Measurements from ENCODE around the gene ZNF286A.
"Not testable (repeated sequence)": the region's sequence is repeated elsewhere in the genome, so short reads cannot be mapped to it uniquely, and the experiment has no call there.

ZNF286A gene

GRCh38 chr17:15698967-15699366 is 585 bp upstream of the ZNF286A start:
- not testable (repeated sequence) for DNase-seq (ENCODE audit: low read depth in 2 of 2)

GRCh38 chr17:15699937-15700336 is 385 bp downstream of the ZNF286A start:
- DNase-seq (ENCODE audit: low read depth in 2 of 2) = not testable (repeated sequence)

DNA sequence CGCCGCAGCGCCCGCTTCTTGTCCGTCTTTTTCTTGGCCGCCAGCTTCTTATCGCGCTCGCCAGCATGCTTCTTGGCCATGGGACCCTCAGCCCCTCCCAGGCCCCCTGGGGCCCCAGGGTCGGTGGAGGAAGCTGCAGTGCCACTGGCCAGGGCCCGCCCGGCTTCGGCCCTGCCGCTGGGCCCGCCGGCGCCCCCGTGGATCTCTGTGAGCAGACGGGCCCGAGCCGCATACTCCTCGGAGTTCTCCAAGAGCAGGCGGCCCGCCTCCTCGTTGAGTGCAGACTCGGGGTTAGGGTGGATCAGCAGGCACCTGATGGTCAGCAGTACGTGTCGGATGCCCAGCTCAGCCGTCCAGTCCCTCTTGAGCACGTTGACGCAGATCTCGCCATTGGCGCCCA is 4.7 kb downstream of the ZNF286A start:
- not testable (repeated sequence) for DNase-seq (ENCODE audit: low read depth in 2 of 2)

DNA sequence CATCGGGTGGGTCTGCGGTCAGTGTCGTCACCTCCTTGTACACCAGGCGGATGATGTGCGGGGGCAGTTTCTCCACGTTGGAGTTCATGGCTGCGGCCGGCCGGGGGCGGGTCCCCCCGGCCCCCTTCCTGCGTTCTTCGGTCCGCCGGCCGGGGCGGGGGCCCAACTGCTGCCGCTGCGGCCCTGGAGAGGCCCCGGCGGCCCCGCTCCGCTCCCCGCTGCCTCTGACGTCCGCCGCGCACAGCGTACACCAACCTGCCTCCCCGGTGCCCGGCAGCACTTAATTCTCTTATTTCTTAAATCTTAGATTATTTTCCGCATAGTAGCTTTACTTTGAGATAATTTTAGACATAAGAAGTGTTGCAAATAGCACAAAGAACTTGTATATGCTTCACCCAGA is 5.3 kb downstream of the ZNF286A start:
- DNase-seq (ENCODE audit: low read depth in 2 of 2) = not testable (repeated sequence)

GRCh38 chr17:15708879-15709278 is 9.3 kb downstream of the ZNF286A start:
- not testable (repeated sequence) for DNase-seq (ENCODE audit: low read depth in 2 of 2)

- DNase-seq (ENCODE audit: low read depth in 2 of 2) = not testable (repeated sequence)
These were observed 17.3 kb downstream of the ZNF286A start for GRCh38 chr17:15716601-15717563.

- not testable (repeated sequence) for DNase-seq (ENCODE audit: low read depth in 2 of 2)
These were observed 31.0 kb downstream of the ZNF286A start for GRCh38 chr17:15730535-15730934.

GRCh38 chr17:15731900-15732299 is 32.3 kb downstream of the ZNF286A start, which contains the start of gene TBC1D26:
Gene TBC1D26 (plus strand): TSS chr17:15732283. CDS start chr17:15735349, 3,066 bp downstream.
- DNase-seq (ENCODE audit: low read depth in 2 of 2) = not testable (repeated sequence)

- not testable (repeated sequence) for DNase-seq (ENCODE audit: low read depth in 2 of 2)
These were observed 33.7 kb downstream of the ZNF286A start for GRCh38 chr17:15733174-15733789.

DNA sequence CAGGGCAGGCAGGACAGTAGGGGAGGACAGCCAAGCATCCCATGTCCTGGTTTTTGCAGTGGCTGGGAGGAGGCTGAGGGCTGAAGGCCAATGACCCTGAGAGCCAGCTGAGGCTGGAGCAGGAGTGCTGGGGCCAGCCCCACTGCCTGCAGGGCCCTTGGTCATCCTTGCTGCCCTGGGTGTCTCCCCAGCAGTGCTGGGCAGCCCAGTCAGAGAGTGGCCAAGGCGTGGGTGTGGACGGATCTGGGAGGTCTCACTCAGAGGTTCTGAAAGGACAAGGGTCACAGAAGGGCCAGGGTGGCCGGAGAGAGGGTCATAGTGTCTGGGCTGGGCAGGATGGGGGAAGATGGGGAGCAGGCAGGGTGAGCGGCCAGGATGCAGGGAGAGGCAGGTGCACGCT is 37.0 kb downstream of the ZNF286A start:
- DNase-seq (ENCODE audit: low read depth in 2 of 2) = not testable (repeated sequence)

- DNase-seq (ENCODE audit: low read depth in 2 of 2) = no peak
These were observed 38.5 kb downstream of the ZNF286A start for GRCh38 chr17:15738066-15738465.

GRCh38 chr17:15739259-15739658 is 39.7 kb downstream of the ZNF286A start:
- not testable (repeated sequence) for DNase-seq (ENCODE audit: low read depth in 2 of 2)

GRCh38 chr17:15740041-15740440 is 40.5 kb downstream of the ZNF286A start:
- DNase-seq (ENCODE audit: low read depth in 2 of 2) = not testable (repeated sequence)

DNA sequence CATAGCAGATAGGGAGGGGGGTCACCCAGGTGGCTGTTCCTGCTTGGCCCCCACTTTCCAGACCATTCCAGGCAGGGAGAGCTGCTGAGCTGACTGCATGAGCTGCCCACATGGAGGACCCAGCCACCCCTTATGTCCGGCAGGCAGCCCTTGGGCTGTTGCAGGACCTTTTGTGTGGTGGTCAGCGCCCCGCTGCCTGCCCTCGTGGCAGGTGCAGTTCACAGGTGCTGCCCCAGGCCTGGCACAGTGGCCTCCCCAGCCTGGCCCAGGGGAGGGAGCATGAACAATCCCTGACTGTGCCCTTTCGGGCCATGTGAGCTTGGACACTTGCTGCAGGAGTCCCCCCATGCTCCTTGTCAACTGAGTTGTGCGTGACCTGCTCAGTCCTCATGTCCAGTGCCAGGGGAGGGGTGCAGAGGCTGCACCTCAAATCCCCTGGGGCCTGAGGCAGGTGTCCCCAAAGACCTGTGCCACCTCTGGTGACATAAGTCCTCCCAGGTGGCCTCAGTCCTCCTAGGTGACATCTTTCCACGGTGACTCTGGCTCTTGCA is 41.1 kb downstream of the ZNF286A start:
- no peak for DNase-seq (ENCODE audit: low read depth in 2 of 2)

- no peak for DNase-seq (ENCODE audit: low read depth in 2 of 2)
These were observed 42.1 kb downstream of the ZNF286A start for GRCh38 chr17:15741624-15742023.

GRCh38 chr17:15742051-15742795 is 42.7 kb downstream of the ZNF286A start:
- no peak for DNase-seq (ENCODE audit: low read depth in 2 of 2)

DNA sequence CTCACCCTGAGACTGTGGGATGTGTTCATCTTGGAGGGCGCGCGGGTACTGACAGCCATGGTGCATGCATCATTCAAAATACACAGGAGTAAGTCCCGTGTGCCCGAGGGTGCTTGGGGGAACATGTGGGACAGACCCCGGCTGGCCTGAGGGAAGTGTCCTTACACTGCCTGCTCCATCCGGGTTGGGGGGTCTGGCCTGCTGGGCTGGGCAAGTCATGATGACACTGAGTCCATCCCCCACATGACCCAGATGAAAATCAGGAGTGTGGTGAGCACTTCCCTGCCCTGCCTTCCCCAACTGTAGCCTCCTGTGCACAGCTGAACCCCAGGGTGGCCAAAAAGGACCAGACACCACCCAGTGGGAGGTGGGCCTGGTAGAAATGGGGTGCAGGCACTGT is 43.4 kb downstream of the ZNF286A start:
- DNase-seq (ENCODE audit: low read depth in 2 of 2) = no peak

DNA sequence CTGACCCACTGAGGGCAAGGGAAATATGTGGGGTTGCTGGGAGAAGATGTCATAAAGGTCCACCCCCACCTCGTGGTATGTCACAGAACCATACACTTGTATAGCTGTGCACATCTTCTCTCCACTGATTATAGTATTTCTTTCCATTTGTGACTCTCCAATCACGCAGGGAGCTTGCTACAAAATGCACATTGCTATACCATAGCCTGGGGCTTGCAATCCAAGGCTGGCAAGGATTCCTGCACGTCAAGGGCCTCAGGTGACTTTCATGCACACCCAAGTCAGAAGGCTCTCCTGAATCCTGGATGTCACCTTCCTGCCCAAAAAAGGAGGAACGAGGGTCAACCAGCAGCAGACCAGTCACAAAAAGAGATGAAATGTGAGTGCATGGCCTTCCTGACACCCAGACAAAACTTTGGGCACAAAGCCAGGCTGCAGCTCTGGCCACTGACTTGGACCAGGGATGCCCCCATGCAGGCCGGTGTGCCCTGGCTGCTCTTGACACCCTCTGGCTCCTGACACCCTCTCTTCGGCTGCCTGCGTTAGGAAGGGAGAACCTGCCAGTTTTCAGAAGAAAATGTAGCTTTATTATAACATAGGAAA is 44.6 kb downstream of the ZNF286A start:
- DNase-seq (ENCODE audit: low read depth in 2 of 2) = no peak

GRCh38 chr17:15744885-15745284 is 45.3 kb downstream of the ZNF286A start:
- DNase-seq (ENCODE audit: low read depth in 2 of 2) = no peak

- not testable (repeated sequence) for DNase-seq (ENCODE audit: low read depth in 2 of 2)
These were observed 49.9 kb downstream of the ZNF286A start for GRCh38 chr17:15749403-15749802.

- DNase-seq (ENCODE audit: low read depth in 2 of 2) = not testable (repeated sequence)
These were observed 69.4 kb downstream of the ZNF286A start for GRCh38 chr17:15768865-15769533.
